Right lobe of liver (tissue), 6 donors: ENCODE measurements around the gene SLC18B1. TPM values are rescaled to one million over a fixed set of nuclear protein-coding genes. Genes with fewer than 3 reads are reported as not detected.

Experiments used
- ATAC-seq, 4 donors: fragments of 200-7000 bp; cut with Tn5 transposase; one replicate each; pipeline ENCODE4 v1.9.1; 2020; ENCODE audit warnings: mild to moderate bottlenecking in 4 of 4, moderate library complexity in 4 of 4
- DNase-seq, 3 donors: peaks; one replicate each; pipeline ENCODE4 v3.0.0-alpha.2; 2020
- H3K27ac ChIP-seq, 3 donors: fragments of 200-600 bp; one replicate each; pipeline ENCODE4 v1.8.0; 2022
- H3K27me3 ChIP-seq, 2 donors: fragments of 200-600 bp; one replicate each; pipeline ENCODE4 v1.8.0; 2022
- H3K36me3 ChIP-seq, 4 donors: fragments of 200-600 bp; sonication (generic) in 1 of 4; one replicate each; pipeline versions ENCODE4 v1.5.1 to v1.8.0; 2017 to 2022; ENCODE audit warnings: control low read depth in 1 of 4
- H3K4me1 ChIP-seq, 4 donors: fragments of 200-600 bp; sonication (generic) in 1 of 4; one replicate each; pipeline versions ENCODE4 v1.5.1 to v1.8.0; 2017 to 2022; ENCODE audit warnings: control low read depth in 1 of 4
- H3K4me3 ChIP-seq, 3 donors: fragments of 200-600 bp; one replicate each; pipeline ENCODE4 v1.8.0; 2022
- H3K9me3 ChIP-seq, 4 donors: fragments of 200-600 bp; sonication (generic) in 1 of 4; one replicate each; pipeline versions ENCODE4 v1.5.1 to v1.8.0; 2017 to 2022; ENCODE audit warnings: control low read depth in 1 of 4
- POLR2A ChIP-seq: fragments of 450-650 bp; IDR thresholded peaks from one replicate; pipeline ENCODE4 v1.6.1; 2017; ENCODE audit warnings: antibody characterized with exemption, mild to moderate bottlenecking
- WGBS: methylation state at CpG from one replicate; pipeline ENCODE4 v1.1.6; 2018; ENCODE audit warnings: low coverage, low lambda C conversion rate; ENCODE audit not compliant: insufficient coverage; ENCODE audit errors: missing lambda C conversion rate; 5-methylcytosine and 5-hydroxymethylcytosine counted together
- intact Hi-C, 2 donors: fragments of 100-400 bp; cut with DNase I; formaldehyde crosslinking; loops; one replicate each; pipeline versions ENCODE4 v1.11.2 to v1.14.1; 2022
- long read RNA-seq: library from polyadenylated mRNA; unstranded; transcript quantifications from one replicate; pipeline ENCODE4 v2.0.0, GENCODE V29; 2019
- total RNA-seq, 6 experiments: library from RNA; depleted of rRNA in 2 of 6; stranded (reverse); fragments of >200 nt in 2 of 6; fragmentation: NEBNext Ultra II Directional in 3 of 6; extraction: Animal tissue kit (Norgen Biotek cat#: 25700) in 3 of 6; gene quantifications; one replicate each; pipeline versions ENCODE4 v1.1.0 to v1.2.4, GENCODE V29; 2016 to 2023
- TF ChIP-seq, protein P1 (sequence below), 4 donors: fragments of 200-600 bp in 3 of 4; fragments of 450-650 bp in 1 of 4; IDR thresholded peaks; one replicate each; pipeline versions ENCODE4 v1.5.1 to v1.8.0; 2016 to 2022; ENCODE audit warnings: antibody characterized with exemption in 4 of 4, mild to moderate bottlenecking in 2 of 4
- donor health status: DM: no; HTN: yes; CAD: no.
- donor health status: DM: no; HTN: no; CAD: no.
- donor health status: DM: no; HTN: no; CAD: no.
- donor health status: DM: no; HTN: yes; CAD: no.
- donor health status: DM: no; HTN: yes; CAD: no.

The SLC18B1 gene
- 1 to 10 TPM; 2.9 to 6.1 (median 4.2) TPM for total RNA-seq
- long read RNA-seq, partial matches to known transcripts = 0 of 1 reads
- long read RNA-seq, other reads (novel, unspliced or antisense) = 0 of 1 reads

DNA sequence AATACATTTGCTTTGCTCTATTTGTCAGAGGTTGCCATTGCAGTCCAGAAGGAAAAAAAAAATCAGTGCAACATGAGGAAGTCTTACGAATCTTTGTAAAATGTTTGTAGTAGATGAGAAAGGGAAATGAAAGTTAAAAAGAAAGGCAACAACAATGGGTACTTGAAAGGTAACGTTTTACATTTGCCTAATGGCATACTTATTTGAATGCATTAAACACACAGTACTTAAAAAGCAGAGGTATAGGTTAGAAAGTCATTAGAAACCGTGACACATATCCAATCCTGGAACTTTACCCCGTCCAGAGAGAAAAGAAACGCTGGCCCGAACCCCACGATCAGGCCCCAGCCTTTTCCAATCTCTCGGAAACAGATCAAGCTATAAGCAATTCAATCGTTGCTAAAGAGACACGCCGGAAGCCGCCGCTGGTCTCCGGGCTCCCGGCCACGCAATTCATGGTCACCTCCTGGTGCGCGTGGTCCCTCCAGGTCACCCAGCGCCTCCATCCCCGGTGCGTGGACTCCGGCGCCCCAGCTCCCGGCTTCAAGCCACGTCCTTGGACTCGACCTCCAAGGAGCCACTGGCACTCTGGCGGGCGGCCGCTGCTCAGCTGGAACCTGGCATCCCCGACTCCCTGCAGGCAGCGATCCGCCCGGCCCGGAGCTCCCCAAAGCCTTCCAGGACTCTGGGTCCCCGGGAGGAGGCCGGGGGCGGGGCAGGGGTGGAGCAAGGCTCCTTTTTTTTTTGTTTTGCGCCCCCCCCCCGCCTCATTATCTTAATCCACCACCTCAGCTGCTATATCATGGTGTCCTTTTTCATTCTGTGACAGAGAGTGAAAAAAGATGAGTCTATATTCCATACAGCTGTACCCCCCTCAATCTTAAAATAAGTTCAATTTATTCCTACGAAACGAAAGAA, at the start of gene SLC18B1:
Gene SLC18B1 (minus strand): TSS at position 687 of the 918 bp plus-strand sequence. CDS start 181 bp downstream, at position 506.
- peak; percentile 69 to 75 (median 72) for DNase-seq
- peaks cover 0 to 5% (median 0%) of the 10 kb centered on the region in 4 donors for H3K4me1 ChIP-seq
- H3K27me3 ChIP-seq = no peaks in the 10 kb centered on the region
- intact Hi-C loops = no loop called here
- H3K36me3 ChIP-seq = no peaks in the 10 kb centered on the region
- peak within 1 kb of the TSS; percentile 68 to 92 (median 82) for H3K4me3 ChIP-seq
- WGBS = under 1% methylated on average over 13 of the region's 41 CpGs
- peak; percentile 70 to 79 (median 77) for ATAC-seq
- H3K27ac ChIP-seq = no peak within 1 kb of the TSS
- H3K9me3 ChIP-seq = no peaks in the 10 kb centered on the region
- TF ChIP-seq POLR2A = no peak
- TF ChIP-seq, protein P1, sequence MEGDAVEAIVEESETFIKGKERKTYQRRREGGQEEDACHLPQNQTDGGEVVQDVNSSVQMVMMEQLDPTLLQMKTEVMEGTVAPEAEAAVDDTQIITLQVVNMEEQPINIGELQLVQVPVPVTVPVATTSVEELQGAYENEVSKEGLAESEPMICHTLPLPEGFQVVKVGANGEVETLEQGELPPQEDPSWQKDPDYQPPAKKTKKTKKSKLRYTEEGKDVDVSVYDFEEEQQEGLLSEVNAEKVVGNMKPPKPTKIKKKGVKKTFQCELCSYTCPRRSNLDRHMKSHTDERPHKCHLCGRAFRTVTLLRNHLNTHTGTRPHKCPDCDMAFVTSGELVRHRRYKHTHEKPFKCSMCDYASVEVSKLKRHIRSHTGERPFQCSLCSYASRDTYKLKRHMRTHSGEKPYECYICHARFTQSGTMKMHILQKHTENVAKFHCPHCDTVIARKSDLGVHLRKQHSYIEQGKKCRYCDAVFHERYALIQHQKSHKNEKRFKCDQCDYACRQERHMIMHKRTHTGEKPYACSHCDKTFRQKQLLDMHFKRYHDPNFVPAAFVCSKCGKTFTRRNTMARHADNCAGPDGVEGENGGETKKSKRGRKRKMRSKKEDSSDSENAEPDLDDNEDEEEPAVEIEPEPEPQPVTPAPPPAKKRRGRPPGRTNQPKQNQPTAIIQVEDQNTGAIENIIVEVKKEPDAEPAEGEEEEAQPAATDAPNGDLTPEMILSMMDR (IDR thresholded peaks at IDR 0.05) = no peak

DNA sequence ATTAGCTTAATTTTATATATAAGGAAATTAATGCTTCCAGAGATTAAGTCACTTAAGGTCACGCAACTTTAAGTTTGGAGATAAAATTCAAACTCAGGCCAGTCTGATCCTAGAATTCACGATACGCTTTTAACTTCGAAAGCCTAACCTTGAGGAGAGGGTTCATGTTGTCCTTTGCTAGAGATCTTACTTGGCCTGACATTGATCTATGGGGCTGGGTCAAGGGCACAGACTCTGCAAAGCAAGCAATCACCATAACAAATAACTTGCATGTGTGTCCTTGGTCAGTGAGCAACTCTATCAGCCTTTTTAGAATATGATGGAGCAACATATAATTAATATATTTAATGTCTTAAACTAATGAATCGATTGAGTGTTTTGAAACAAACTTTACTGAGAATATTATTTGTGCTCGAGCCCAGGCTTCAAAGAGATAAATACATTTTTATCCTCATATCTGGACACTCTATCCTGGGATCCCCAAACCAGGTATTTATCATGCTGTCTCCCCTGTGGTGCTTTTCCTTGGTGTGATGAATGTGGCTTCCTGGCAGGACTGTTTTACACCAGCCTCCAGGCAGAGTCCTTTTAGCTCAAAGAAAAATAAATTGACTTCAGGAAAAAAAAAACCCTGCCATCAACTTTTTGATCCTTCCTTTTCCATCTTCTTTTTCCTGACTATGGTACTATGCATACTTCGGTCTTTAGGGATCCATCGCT, 45.0 kb upstream of the SLC18B1 start:
- no peaks in the 10 kb centered on the region for H3K36me3 ChIP-seq
- 68% methylated on average over 8 of the region's 8 CpGs for WGBS
- H3K4me1 ChIP-seq = no peaks in the 10 kb centered on the region
- ATAC-seq (no peak), DNase-seq (no peak)
- TF ChIP-seq, protein P1 (IDR thresholded peaks at IDR 0.05) = no peak
- TF ChIP-seq POLR2A = no peak
- H3K27ac ChIP-seq = no peak overlapping the region
- intact Hi-C loops = no loop called here
- H3K9me3 ChIP-seq = no peaks in the 10 kb centered on the region
- H3K4me3 ChIP-seq = no peak overlapping the region
- no peaks in the 10 kb centered on the region for H3K27me3 ChIP-seq

DNA sequence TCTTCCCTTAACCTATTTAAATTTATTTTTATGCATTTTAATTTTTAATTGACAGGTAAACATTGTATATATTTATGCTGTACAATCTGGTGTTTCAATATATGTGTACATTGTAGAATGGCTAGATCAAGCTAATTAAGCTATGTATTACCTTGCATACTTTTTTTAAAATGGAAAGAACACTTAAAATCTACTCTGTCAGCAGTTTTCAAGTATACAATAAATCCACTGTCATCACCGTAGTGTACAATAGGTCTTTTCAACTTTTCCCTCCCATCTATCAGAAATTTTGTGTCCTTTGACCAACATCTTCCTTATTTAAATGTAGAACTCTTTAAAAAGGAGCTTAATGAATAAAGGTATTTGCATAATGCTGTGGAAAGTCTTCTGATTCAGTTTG, 43.5 kb upstream of the SLC18B1 start:
- Histone ChIP-seq H3K27me3 (no peaks in the 10 kb centered on the region), H3K4me1 (no peaks in the 10 kb centered on the region), H3K36me3 (no peaks in the 10 kb centered on the region), H3K9me3 (no peaks in the 10 kb centered on the region), H3K27ac (no peak overlapping the region), H3K4me3 (no peak overlapping the region)
- WGBS = 53% methylated on average over 1 of the region's 1 CpG
- intact Hi-C loops = no loop called here
- DNase-seq (no peak), ATAC-seq (no peak)
- no peak for TF ChIP-seq POLR2A
- TF ChIP-seq, protein P1 (IDR thresholded peaks at IDR 0.05) = no peak

DNA sequence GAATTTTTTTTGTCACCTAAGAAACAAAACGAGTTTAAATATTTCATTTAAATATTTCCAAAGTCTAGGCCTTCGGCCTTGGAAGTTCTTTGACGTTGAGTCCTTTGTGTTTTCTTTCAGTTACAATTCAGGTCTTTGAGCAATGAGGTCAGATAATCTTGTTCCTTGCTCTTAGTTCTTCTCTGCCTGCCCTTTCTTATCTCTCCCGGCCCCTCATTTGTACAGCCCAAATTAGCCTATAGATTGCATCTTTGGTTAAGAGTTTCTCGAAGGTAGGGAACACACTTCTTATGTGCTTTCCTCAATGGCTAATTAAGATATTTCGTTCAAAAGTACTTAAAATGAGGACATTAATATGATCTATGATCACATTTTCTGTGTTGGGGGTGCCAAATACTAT, 34.5 kb upstream of the SLC18B1 start:
- DNase-seq (no peak), ATAC-seq (no peak)
- H3K4me1 ChIP-seq = no peaks in the 10 kb centered on the region
- no peaks in the 10 kb centered on the region for H3K36me3 ChIP-seq
- no peaks in the 10 kb centered on the region for H3K9me3 ChIP-seq
- no peaks in the 10 kb centered on the region for H3K27me3 ChIP-seq
- WGBS = 65% methylated on average over 5 of the region's 6 CpGs
- H3K4me3 ChIP-seq = no peak overlapping the region
- TF ChIP-seq POLR2A = no peak
- TF ChIP-seq, protein P1 (IDR thresholded peaks at IDR 0.05) = no peak
- intact Hi-C loops = no loop called here
- no peak overlapping the region for H3K27ac ChIP-seq
